B cell (primary cell): ENCODE measurements around the gene OR2T2.
"Not testable (repeated sequence)": the region's sequence is repeated elsewhere in the genome, so short reads cannot be mapped to it uniquely, and the experiment has no call there.

ENCODE experiments used
- CTCF ChIP-seq: fragments of 200-600 bp; IDR thresholded peaks from one replicate; pipeline ENCODE4 v1.8.0; 2022; ENCODE audit warnings: antibody characterized with exemption, mild to moderate bottlenecking
- EZH2 ChIP-seq: IDR thresholded peaks from 2 replicates; pipeline ENCODE4 v1.6.1; 2012; ENCODE audit warnings: borderline replicate concordance, low read depth, mild to moderate bottlenecking, moderate library complexity, low read length; ENCODE audit not compliant: insufficient read depth, poor library complexity, severe bottlenecking

GRCh38 chr1:248496661-248497060 is 51.2 kb downstream of the OR2T2 start:
- TF ChIP-seq CTCF, EZH2: not testable (repeated sequence)
